Stimulated activated CD4-positive, alpha-beta T cell treated with anti-CD3 and anti-CD28 coated beads, Interleukin-15, amount 100 ng/mL, for 24 hours (primary cell): ENCODE results near the gene DEGS2.
A peak's percentile ranks its signal among the peaks of the same experiment; 100 is the strongest.

Experiments
- DNase-seq: peaks from one replicate; pipeline ENCODE4 v3.0.0-alpha.2; 2020

The DEGS2 gene

GRCh38 chr14:100109594-100109955 lies 49.9 kb downstream of the DEGS2 start:
- no peak for DNase-seq

- no peak for DNase-seq
These were observed 50.4 kb downstream of the DEGS2 start for GRCh38 chr14:100108840-100109593.

GRCh38 chr14:100108042-100108825 lies 51.2 kb downstream of the DEGS2 start:
- DNase-seq = peak; percentile 93

GRCh38 chr14:100107236-100107635 lies 52.2 kb downstream of the DEGS2 start:
- no peak for DNase-seq

- peak; percentile 71 for DNase-seq
These were observed 53.0 kb downstream of the DEGS2 start for GRCh38 chr14:100106250-100107112.

- peak; percentile 29 for DNase-seq
These were observed 53.9 kb downstream of the DEGS2 start for GRCh38 chr14:100105357-100106169.

GRCh38 chr14:100104523-100105300 lies 54.7 kb downstream of the DEGS2 start:
- peak; percentile 29 for DNase-seq

- no peak for DNase-seq
These were observed 55.5 kb downstream of the DEGS2 start for GRCh38 chr14:100104006-100104352.

- peak; percentile 41 for DNase-seq
These were observed 56.0 kb downstream of the DEGS2 start for GRCh38 chr14:100103250-100104005.

- DNase-seq = no peak
These were observed 57.2 kb downstream of the DEGS2 start for GRCh38 chr14:100102156-100102785.

GRCh38 chr14:100100032-100100703 lies 59.3 kb downstream of the DEGS2 start:
- DNase-seq = peak; percentile 37

- no peak for DNase-seq
These were observed 61.3 kb downstream of the DEGS2 start for GRCh38 chr14:100098171-100098570.

GRCh38 chr14:100096656-100097055 lies 62.8 kb downstream of the DEGS2 start:
- DNase-seq = no peak
